GM18858 (cell line): ENCODE results near the gene KRT2.

Source experiments
- ATAC-seq: cut with Tn5 transposase; IDR thresholded peaks from one replicate; pipeline ENCODE4 v1.9.1; 2021; ENCODE audit not compliant: unreplicated experiment

KRT2 gene

DNA sequence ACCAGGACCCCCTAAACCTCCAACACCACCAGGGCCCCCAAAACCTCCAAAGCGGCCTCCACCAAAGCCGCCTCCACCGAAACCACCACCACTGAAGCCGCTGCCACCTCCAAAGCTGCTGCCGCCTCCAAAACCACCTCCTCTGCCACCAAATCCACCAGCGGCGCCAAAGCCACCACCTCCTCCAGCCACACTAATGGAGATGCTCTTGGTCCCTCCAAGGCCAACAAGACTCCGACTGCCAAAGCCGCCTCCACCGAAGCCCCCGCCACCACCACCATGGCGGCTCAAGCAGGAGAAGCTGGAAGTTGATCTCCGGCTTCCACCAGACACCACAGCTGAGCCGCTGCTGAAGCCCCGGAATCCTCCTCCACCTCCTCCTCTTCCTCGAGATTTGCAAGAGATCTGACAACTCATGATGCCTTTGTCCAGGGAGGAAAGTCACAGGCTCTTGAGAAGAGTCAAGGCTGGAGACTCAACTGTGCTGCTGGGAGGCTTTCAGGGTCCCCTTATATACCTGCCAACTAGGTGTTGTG is at the start of gene KRT2:
Gene KRT2 (minus strand): TSS at position 486 of the 536 bp plus-strand sequence. CDS start 69 bp downstream, at position 417.
- no peak for ATAC-seq

DNA sequence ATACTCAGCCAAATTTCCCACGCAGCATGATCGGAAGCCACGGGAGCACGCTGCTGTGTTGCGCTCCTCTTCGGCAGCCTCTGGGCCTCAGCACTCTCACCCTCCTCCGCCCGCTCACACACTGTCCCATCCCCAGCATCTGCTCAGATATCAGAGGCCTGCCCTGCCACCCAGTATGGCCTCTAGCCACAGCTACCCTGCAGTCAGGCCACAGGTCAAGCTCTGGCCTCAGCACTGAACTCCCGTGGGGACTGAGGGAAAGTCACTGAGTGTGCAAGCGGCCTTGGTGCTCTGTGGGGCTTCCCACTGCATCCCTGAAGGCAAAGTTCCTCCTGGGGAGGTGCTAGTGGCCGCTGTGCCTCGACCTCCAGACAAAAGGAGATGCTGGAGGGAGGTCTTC is 49.3 kb upstream of the KRT2 start:
- ATAC-seq: no peak

DNA sequence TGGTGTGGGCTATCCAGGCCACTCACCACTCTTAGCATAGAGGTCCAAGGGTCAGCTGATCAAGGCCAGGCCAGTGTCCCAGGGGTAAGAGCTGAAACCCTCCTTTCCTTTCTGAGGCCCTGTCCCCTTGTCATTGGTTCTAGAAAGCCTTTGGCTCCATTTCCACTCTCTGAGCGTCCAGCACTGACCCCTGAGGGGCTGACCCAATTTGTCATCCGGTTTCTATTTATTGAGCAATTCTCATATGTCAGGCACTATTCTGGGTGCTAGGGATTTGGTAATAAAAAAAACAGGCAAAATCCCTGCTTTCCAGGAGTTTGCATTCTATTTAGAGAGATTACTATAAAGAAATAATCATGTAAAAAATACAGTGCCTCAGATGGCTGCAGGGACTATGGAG is 47.9 kb upstream of the KRT2 start:
- ATAC-seq: no peak

DNA sequence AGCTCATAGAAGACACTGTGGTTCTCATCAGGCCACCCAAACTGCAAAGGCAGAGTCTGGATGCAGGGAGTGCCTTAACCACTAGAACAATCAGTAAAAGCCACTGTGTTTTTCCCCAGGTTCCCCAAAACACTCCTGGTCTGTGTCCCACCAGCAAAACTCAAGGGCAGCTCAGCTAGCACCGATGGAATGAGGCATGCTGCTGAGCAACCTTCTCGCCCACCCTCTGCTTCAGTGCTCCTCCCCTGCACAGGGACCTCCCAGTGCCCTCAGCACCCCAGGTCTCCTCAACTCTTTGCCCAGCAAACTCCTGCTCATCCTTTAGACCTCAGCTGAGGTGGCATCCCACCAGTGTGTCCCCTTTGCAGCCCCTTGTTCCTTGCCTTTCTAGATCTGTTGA is 47.4 kb upstream of the KRT2 start:
- no peak for ATAC-seq

DNA sequence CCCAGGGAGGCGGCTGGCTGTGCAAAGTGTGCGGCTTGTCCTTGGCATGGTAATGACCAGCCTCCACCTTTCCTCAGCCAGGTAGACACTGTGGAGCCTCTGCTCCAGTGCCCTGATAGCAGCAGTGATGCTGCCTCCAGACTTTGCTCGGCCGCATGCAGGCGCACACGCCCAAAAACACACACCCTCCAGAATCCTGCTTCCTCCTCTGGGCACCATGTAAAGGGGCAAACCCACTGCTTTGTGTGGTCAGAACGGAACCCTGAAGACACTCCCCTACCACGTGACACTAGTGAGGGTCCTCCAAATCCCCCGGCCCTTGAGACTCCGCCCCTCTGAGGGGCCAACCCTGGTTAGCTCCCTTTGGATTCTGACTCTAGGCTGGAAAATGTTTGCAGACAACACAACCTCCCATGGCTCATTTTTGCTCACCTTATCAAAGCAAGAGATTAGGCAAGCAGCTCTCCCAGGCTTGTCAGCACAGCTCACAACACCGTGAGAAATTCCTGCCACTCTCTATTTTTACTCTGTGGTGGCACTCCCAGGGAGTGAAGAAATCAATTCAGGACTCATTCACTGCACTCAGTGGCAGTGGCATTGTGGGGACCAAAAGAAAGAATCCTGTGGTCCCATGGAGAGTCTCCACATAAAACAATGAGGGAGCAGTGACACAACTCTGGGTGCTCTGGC is 46.8 kb upstream of the KRT2 start:
- ATAC-seq: no peak

DNA sequence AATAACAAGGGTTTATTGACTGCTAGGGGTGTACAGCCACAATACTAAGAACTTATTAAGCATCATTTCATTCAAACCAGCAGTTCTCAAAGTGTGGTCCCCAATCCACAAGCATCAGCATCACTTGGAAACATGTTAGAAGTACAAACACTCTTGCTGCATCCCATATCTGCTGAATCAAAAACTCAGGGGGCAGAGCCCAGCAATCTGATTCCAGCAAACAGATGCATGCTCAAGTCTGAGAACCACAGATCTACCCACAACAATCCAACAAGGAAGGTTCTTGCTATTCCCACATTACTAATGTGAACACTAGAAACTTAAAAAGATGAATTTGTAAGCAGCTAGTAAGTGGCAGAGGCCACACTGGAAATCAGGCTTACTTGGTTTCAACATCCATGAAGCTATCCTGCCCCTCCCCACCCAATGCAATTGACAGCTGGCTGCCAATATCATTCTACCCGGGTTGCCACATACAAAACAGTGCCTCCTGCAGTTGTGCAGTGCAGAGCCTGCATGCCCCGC is 45.1 kb upstream of the KRT2 start:
- ATAC-seq: no peak

DNA sequence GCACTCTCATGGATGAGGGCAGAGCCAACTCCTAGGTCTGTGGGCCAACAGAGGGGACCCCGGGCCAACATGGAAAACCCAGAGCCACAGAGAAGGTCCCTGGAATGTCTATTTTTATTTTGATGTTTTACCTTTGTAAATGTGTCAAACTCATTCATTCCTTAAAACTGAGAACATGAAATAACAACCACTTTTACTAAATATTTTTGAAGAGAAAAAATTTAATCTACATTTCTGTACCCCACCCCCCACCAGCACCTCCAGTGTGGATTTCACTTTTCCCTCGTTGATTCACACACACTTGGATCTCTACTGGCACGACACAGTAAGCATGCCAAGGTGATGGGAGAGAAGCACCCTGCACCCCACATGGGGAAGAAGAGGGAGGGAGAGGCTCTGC is 44.6 kb upstream of the KRT2 start:
- no peak for ATAC-seq

DNA sequence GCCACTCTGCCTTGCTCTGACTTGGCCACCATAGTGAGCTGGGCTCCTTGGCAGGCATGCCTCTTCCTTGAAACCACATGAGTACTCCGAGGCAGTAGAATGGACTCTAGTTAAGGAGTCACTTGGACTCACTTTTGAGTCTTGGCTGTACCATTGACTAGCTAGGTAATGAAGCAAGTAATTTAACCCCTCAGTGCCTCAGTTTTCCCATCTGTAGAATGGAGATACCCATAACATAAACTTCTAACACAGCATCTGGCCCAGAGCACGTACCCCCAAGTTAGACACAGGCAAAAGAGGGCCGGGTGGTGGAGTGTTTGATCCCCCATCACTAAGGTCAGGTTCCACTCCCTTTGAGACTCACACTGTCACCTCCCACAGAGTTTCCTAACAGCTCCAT is 43.0 kb upstream of the KRT2 start:
- ATAC-seq: no peak

DNA sequence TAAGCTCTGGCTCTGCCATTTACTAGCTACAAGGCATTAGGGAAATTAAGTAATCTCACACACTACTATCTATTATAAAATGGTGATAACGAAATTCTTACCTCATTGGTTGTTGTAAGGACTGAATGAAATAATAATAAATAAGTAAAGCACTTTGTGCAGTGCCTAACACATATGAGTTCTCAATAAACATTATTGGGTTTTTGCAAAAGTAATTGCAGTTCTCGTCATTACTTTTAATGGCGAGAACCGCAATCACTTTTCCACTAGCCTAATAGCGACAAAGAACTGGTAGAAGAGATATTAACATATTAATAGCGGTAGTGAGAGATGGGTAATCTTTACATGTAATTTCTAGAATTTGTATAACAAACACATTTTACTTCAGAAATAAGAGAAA is 42.1 kb upstream of the KRT2 start:
- no peak for ATAC-seq

DNA sequence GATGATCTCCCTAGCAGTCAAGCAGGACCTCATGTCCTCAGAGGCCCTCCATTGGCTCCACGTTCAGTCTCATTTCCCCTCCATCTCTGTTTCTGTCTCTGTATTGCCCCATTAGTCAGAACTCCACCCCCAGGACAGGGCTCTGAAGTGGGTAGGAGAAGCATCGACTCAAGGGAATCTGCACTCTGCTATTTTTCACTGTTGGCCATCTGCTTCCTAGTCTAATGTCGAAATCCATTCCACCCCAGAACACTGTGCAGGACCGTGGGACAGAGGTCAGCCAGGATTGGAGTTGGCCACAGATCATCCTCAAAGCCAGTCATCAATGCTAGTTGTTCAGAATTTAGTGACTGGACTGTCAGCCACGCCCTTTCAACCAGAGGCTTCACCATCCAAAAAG is 41.2 kb upstream of the KRT2 start:
- ATAC-seq: no peak

DNA sequence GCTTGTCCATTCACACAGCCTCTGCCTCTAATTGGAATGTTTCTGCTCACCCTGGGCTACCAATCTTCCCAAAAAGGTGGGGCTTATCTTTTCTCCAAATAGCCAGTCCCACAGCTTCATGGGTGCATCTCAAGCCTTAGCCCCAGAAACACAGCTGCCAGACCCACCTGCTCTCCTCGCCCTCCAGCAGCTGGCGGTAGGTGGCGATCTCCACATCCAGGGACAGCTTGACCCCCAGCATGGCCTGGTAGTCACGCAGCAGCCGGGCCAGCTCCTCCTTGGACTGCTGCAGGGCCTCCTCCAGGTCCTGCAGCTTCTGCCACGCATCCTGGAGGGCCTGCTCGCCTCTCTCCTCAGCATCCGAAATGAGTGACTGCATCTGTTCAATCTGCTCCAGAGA is 40.2 kb upstream of the KRT2 start:
- no peak for ATAC-seq

DNA sequence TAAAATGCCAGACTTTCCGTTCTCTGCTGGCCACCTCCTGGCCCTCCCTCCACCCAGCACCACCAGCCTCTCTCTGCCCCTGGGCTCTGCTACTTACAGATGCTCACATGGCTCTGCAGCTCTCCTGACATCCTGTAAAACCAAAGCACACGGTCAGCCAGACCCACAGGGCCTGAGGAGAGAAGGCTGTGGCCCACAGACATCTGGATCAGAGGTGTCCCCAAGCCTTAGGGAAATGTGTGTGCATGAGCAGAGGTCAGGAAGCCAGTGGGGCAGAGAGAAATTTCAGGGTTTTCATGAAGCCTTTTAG is 39.8 kb upstream of the KRT2 start:
- no peak for ATAC-seq

DNA sequence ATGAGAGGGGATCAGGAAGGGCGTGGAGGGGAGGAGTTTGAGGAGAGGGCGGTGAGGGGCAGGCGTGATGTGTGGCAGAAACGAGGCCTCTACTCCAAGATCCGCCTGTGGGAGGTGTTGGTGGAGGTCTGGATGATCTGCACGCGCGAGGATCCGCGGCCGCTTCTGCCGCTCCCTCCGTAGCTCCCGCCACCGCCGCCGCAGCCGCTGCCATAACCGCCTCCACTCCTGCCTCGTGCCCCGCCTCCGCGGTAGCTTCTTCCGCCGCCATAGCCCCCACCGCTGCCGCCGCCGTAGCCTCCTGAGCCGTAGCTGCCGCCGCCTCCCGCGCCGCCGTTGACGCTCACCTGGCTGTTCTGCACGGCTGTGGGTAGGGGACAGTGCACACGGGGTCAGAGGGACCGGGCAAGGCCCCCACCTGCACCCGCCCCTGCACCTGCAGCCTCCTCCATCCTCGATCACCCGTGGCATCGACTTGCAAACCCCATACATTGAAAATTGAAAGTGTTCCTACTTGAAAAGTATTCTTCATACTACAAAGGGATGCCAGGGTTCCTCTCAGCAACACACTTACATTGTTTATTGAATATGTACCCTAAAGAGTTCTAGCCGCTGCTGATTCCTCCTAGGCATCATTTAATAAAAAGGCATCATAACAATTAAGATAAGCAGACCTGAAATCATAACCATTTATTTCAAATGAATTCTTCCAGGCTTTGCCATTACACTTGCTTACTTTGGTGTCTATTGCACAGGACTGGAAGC is 39.2 kb upstream of the KRT2 start:
- no peak for ATAC-seq

DNA sequence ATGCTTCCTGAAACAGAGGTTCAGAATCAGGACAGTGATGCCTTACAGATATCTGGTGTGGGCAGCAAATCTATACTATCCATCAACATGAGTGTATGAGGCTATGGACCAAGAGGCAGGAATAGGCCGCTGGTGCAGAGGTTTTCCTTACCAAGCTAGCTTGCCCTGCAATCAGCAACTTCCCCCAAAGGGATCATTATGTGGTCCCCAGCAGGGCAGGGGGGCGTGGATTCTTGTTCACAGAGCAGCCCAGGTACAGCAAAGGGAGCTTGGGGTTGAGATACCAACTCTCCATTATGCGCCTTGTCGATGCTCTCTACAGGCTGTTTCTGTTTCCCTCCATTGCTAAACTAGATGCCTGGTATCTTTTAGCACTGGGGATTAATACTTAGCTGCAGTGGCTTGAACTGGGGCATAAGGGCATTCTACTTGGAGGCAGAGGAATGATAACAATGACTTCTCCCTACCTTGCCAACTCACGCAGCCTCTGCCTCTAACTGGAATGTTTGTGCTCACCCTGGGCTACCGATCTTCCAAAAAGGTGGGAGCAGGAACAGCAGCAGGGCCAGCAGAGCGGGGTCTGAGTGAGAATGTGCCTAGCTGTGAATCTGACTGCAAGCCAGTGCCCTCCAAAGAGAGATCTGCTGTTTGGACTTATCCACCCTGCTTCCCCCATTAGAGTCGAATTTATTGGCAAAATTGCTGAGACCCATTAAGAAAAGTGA is 38.5 kb upstream of the KRT2 start:
- ATAC-seq: no peak

DNA sequence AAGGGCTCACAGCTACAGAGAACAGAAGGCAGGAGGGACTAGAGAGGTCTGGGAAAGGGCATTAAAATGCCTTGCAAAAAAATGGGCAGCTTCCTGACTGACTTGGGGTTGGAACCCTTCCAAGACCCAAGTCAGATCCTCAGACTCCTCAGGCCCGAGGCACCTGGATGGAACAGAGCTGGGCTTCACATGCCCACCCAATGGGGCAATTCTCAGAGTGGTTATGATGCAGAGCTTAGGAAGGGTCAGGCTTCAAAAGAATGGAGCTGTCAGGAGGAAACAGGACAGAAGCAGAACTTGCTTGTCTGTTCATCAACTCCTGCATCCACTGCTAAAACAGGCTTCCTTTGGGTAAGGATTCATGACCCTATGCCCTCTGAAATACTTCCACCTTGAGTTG is 37.9 kb upstream of the KRT2 start:
- ATAC-seq: no peak

DNA sequence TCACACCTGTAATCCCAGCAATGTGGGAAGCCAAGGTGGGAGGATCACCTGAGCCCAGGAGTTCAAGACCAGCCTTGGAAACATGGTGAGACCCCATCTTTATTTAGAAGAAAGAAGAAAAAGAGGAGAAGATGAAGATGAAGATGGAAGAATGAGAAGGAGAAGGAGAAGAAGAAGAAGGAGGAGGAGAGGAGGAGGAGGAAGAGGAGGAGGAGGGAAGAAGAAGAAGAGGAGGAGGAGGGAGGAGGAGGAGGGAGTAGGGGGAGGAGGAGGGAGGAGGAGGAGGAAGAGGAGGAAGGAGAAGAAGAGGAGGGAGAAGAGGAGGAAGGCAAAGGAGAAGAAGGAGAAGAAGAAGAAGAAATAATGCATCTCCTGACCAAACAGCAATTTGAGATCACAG is 37.2 kb upstream of the KRT2 start:
- ATAC-seq: no peak

DNA sequence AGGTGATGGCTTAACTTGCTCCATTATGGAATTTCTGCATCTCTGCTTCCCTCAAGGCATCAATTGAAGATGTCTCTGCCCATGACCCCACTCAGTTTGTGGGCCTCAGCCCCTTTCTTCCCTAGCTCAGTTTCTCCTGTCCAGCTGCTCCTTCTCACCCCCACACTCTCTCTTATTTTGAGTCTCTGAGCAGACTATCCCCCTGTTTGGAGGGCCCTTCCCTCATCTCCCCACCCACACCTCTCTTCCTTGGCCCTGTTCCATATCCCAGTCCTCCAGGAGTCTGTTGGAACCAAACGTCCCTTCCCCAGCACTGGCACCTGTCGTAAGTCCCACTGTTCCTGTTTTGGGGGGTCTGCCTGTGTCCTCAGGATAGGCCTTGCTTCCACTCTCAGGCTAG is 36.5 kb upstream of the KRT2 start:
- ATAC-seq: no peak

DNA sequence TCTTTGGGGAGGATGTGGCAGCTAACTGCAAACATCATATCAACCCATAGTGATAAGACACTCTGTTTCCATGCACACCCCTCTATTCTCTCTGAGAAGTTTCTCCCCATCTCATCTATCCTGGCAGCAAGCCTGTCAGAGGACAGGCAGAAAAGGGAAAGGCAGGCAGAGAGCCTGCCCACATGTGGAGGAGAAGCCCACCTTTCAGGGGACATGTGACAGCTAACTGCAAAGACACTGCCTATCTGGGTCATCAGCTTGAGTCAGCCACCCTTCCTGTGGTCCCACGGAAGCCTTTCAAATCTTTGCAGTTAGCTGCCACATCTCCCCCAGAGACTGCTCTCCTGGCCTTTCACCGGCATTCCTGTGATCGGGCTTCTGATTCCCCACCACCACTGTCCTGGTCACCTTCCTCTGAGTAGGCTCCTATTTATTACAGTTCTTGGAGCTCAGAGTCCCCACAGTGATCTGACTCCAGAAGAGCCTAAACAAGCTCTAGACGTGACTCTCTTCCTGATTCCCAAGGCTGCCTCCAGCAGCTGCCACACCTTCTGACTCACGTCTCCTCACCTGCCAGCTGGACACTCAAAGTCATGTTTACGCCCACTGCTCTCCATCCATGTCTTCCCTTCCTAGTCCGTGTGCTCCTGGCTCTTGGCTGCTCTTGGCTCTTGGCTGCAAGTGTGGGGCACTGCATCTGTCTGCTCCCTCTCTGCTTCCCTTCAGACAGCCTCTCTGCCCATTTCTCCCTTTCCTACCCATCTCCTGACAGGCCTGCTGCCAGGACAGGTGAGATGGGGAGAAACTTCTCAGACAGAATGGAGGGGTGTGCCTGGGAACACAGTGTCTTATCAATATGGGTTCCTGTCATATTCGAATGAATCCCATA is 35.7 kb upstream of the KRT2 start:
- ATAC-seq: no peak

DNA sequence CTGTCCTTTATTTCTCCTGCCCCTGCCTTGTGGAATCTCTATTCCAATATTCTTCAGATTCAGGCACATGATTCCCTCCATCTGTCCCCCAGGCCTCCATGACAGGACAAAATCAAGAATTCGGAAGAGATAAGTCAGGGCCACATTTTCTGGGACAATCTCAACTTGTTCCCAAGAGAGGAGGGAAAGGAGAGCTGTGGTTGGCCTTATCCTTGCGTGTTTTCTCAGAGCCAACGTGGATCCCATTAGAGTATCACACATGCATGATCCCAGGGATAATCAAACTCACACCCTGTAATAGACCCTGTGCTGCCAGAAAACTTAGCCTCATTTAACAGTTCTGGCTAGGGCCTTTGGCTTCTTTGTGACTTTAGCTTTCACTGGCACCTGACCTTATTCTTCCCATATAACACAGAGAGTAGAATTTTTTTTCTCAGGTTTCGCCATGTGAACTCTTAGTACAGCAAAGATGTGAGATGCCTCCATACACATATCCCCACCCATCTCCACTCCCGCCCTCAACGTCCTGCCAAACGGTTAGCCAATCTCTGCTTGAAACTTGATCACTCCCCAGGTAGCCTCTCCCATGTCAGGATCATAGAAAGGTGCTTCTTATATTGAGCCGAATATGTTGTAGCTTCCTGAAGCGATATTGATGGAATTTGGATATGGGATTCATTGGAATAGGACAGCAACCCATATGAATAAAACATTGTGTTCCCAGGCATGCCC is 34.9 kb upstream of the KRT2 start:
- ATAC-seq: no peak

DNA sequence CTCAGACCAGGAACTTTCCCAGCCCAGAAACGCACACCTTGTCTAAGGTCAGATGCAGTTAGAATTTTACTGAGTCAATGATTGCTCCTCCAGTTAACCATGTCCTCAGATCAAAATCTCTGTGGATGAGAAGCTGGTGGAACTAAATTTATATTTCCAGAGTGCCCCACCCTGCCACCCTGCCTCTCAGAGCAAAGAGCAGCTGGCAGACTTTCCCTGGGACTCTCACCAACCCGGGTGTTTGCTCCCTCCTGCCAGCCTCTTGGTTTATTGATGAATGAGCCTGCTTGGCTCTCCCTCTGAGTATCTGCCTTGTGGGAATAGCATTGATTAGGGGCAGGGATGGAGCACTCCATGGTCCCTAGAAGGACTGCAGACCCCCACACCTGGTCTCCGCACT is 34.1 kb upstream of the KRT2 start:
- ATAC-seq: no peak
